Measurements from ENCODE around the gene COL4A2.

The COL4A2 gene

GRCh38 chr13:110421696-110422385 is 114.8 kb downstream of the COL4A2 start:
- no peak for TF ChIP-seq EZH2 (optimal IDR thresholded peaks at IDR 0.05; ENCODE audit: low read depth, low read length)
- no peak for TF ChIP-seq EZH2phosphoT487 (IDR thresholded peaks at IDR 0.05; ENCODE audit: low read length)
- no peak for TF ChIP-seq CTCF (IDR thresholded peaks at IDR 0.05; ENCODE audit: low read length)
- Histone ChIP-seq H3K4me2 (ENCODE audit: low read depth, low read length) (no peak overlapping the region), H3K27ac (ENCODE audit: low read length) (no peak overlapping the region), H3F3A (ENCODE audit: insufficient read depth, low read length) (no peaks in the 10 kb centered on the region), H3K9me2 (replicated peaks; ENCODE audit: insufficient read depth, low read length) (no peaks in the 10 kb centered on the region), H3K4me1 (ENCODE audit: low read length) (peaks cover 11% of the 10 kb centered on the region), H3K9ac (ENCODE audit: low read length) (no peak overlapping the region), H3K36me3 (replicated peaks; ENCODE audit: insufficient read depth, low read length) (no peaks in the 10 kb centered on the region), H3K27me3 (replicated peaks; ENCODE audit: insufficient read depth, low read length) (no peaks in the 10 kb centered on the region), H3K79me2 (ENCODE audit: low read length) (no peaks in the 10 kb centered on the region), H2AFZ (ENCODE audit: low read length) (no peak overlapping the region), H3K4me3 (ENCODE audit: low read length) (no peak overlapping the region), H4K20me1 (ENCODE audit: insufficient read depth, low read length) (no peaks in the 10 kb centered on the region), H3K9me3 (replicated peaks; ENCODE audit: insufficient read depth, low read length) (no peaks in the 10 kb centered on the region)
- no peak for DNase-seq

DNA sequence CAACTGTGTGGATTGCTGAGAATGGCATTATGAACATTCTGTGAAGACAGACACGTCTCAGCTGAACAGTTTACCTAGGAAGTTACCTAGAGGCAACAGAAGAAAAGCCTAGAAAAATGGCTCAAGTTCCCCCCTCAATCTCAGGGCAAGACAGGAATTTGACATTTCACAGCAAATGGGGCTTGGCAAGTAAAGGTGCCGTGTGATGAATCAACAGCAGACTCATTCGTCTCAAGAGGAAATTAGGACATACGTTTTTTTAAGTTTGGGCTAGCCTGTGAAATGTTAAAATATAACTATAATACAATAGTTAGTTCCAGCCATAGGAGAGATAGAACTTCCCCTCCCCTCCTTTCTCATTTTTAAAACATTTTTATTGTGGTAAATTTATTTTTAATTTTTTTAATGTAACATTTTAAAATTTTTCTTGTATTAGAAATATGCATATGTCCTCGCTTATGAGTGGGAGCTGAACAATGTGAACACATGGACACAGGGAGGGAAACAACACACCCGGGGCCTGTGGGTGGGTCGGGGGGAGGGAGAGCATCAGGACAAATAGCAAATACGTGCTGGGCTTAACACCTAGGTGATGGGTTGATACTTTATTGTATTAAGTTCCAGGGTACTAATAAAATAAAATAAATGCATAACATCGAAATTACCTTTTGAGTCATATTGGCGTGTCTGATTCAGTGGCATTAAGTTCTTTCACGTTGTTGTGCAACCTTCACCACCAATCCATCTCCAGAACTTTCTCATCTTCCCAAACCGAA is 116.0 kb downstream of the COL4A2 start:
- H3K9ac ChIP-seq (ENCODE audit: low read length) = no peak overlapping the region
- no peaks in the 10 kb centered on the region for H3K36me3 ChIP-seq (replicated peaks; ENCODE audit: insufficient read depth, low read length)
- H3K4me2 ChIP-seq (ENCODE audit: low read depth, low read length) = no peak overlapping the region
- no peaks in the 10 kb centered on the region for H3K79me2 ChIP-seq (ENCODE audit: low read length)
- no peak overlapping the region for H3K4me3 ChIP-seq (ENCODE audit: low read length)
- H3K27ac ChIP-seq (ENCODE audit: low read length) = no peak overlapping the region
- H2AFZ ChIP-seq (ENCODE audit: low read length) = no peak overlapping the region
- H3K27me3 ChIP-seq (replicated peaks; ENCODE audit: insufficient read depth, low read length) = no peaks in the 10 kb centered on the region
- no peaks in the 10 kb centered on the region for H3F3A ChIP-seq (ENCODE audit: insufficient read depth, low read length)
- DNase-seq = no peak
- peaks cover under 1% of the 10 kb centered on the region; the same call in 1 of the 2 replicates for H3K4me1 ChIP-seq (ENCODE audit: low read length)
- TF ChIP-seq EZH2 (optimal IDR thresholded peaks at IDR 0.05; ENCODE audit: low read depth, low read length) (no peak), EZH2phosphoT487 (IDR thresholded peaks at IDR 0.05; ENCODE audit: low read length) (no peak), CTCF (IDR thresholded peaks at IDR 0.05; ENCODE audit: low read length) (no peak)
- H4K20me1 ChIP-seq (ENCODE audit: insufficient read depth, low read length) = no peaks in the 10 kb centered on the region
- H3K9me2 ChIP-seq (replicated peaks; ENCODE audit: insufficient read depth, low read length) = no peaks in the 10 kb centered on the region
- H3K9me3 ChIP-seq (replicated peaks; ENCODE audit: insufficient read depth, low read length) = no peaks in the 10 kb centered on the region

DNA sequence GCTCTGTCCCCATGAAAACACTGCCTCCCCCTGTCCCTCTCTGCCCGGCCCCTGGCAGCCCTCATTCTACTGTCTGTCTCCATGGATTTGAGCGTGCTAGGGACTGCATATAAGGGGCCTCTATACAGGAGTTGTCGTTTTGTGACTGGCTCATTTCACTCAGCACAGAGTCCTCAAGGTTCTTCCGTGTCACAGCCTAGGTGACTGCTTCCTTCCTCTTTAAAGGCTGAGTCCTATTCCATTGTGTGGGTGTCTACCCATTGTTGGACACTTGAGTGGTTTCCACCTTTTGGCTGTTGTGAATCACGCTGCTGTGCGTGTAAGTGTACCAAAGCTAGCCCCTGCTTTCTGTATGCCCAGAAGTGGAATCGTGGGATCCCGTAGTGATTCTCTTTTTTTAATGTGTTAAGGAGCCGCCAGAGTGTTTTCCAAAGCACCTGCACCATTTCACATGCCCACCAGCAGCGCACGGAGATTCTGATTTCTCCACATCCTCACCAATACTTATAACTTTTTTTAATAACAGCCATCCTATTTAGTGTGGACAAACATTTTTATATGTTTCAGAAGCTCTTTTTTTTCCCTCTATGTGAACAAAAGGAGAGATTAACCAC is 116.7 kb downstream of the COL4A2 start:
- Histone ChIP-seq H3F3A (ENCODE audit: insufficient read depth, low read length) (no peaks in the 10 kb centered on the region), H3K4me2 (ENCODE audit: low read depth, low read length) (no peak overlapping the region), H3K9me3 (replicated peaks; ENCODE audit: insufficient read depth, low read length) (no peaks in the 10 kb centered on the region), H3K36me3 (replicated peaks; ENCODE audit: insufficient read depth, low read length) (no peaks in the 10 kb centered on the region), H3K9me2 (replicated peaks; ENCODE audit: insufficient read depth, low read length) (no peaks in the 10 kb centered on the region), H3K9ac (ENCODE audit: low read length) (no peak overlapping the region), H3K79me2 (ENCODE audit: low read length) (no peaks in the 10 kb centered on the region), H2AFZ (ENCODE audit: low read length) (no peak overlapping the region), H3K4me3 (ENCODE audit: low read length) (no peak overlapping the region), H3K4me1 (ENCODE audit: low read length) (no peaks in the 10 kb centered on the region), H4K20me1 (ENCODE audit: insufficient read depth, low read length) (no peaks in the 10 kb centered on the region), H3K27me3 (replicated peaks; ENCODE audit: insufficient read depth, low read length) (no peaks in the 10 kb centered on the region), H3K27ac (ENCODE audit: low read length) (no peak overlapping the region)
- DNase-seq = no peak
- TF ChIP-seq EZH2phosphoT487 (IDR thresholded peaks at IDR 0.05; ENCODE audit: low read length) = no peak
- no peak for TF ChIP-seq EZH2 (optimal IDR thresholded peaks at IDR 0.05; ENCODE audit: low read depth, low read length)
- no peak for TF ChIP-seq CTCF (IDR thresholded peaks at IDR 0.05; ENCODE audit: low read length)

All from MM.1S (cell line).